ENCODE measurements around the gene ETHE1. TPM values are rescaled to one million over a fixed set of nuclear protein-coding genes. Genes with fewer than 3 reads are reported as not detected.

The ETHE1 gene
- total RNA-seq, 5 donors from 2014 or later (not counting 1 experiment from before 2014, with no cell fraction given) = 19.1 to 39.4 (median 34.7) TPM

GRCh38 chr19:43502419-43502976 is 24.5 kb downstream of the ETHE1 start:
- H3K4me3 Mint-ChIP-seq = peak overlapping the region; percentile 88 to 97 (median 90)
- peaks cover 7 to 9% of the 10 kb centered on the region in 2 donors for H3K36me3 ChIP-seq (ENCODE audit: control insufficient read depth in 2 of 2, extremely low read depth in 1 of 2, insufficient read depth in 1 of 2, low read length in 1 of 2)
- peaks cover 42 to 47% (median 47%) of the 10 kb centered on the region in 3 donors for H3K4me1 Mint-ChIP-seq
- peak overlapping the region; percentile 96 to 97 for H3K27ac Mint-ChIP-seq
- ATAC-seq (replicated peaks in 1 of 4) (no peak), DNase-seq (no peak)
- peak overlapping the region in 1 of 2 donors; percentile 2 for H3K4me3 ChIP-seq (ENCODE audit: control insufficient read depth in 1 of 2, extremely low read depth in 1 of 2, low read length in 1 of 2)
- peaks cover 19% of the 10 kb centered on the region for H3K36me3 Mint-ChIP-seq
- ChIA-PET CTCF (interaction anchor here (0.6 kb wide), 3 partner anchors 71 to 1008 kb away, joined by 3 to 8 read pairs (median 3); no protein-coding TSS in a partner anchor), POLR2A (interaction anchor here (0.6 kb wide), 3 partner anchors 10 to 82 kb away, joined by 3 to 6 read pairs (median 4); no protein-coding TSS in a partner anchor)
- no peaks in the 10 kb centered on the region for H3K9me3 Mint-ChIP-seq
- no peaks in the 10 kb centered on the region for H3K9me3 ChIP-seq
- no peak overlapping the region for H3K27ac ChIP-seq (ENCODE audit: low read length)
- H3K4me1 ChIP-seq (ENCODE audit: control insufficient read depth in 1 of 2, extremely low read depth in 1 of 2, insufficient read depth in 2 of 2, low read length in 2 of 2) = peaks cover 2 to 34% of the 10 kb centered on the region in 2 experiments
- 94% methylated on average over 12 of the region's 23 CpGs for WGBS (ENCODE audit: insufficient coverage)
- H3K27me3 ChIP-seq (replicated peaks in 1 of 2; ENCODE audit: control insufficient read depth in 2 of 2, extremely low read depth in 1 of 2, insufficient read depth in 2 of 2, low read length in 1 of 2) = no peaks in the 10 kb centered on the region
- H3K27me3 Mint-ChIP-seq = no peaks in the 10 kb centered on the region

DNA sequence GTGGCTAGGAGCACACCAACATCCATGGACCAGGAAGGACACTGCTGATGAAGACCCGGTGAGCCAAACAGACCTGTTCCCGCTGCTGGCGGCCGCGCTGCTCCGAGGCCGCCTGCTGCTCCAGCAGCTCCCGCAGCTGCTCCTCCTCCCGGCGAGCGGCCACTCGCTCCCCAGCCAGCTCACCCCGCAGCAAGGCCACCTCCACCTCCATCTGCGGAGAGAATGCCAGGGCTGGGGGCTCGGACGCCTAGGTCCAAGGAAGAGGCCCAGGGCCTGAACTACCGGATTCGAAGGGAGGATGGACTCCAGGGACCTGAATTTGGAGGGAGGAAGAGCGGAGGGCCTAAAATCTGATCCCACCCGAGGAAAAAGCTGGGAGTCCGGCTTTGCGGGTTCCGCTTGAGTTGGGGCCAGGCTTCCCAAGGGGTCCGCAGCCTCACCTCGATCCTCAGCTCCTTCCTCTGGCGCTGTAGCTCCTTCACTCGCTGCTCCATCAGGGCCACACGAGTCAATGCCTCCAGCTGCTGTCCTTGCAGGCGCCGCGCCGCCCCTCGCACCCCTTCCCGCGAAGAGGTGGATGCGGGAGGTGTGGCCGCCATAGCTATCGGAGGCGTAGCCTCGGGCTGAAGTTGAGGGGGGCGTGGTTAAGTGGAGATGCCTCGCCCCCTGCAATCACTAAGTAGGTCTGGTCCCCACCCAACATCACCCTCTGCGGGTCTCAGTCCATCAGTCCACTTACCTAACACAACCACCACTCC is 25.2 kb downstream of the ETHE1 start:
- Mint-ChIP-seq H3K27me3 (no peaks in the 10 kb centered on the region), H3K36me3 (peaks cover 22% of the 10 kb centered on the region), H3K9me3 (no peaks in the 10 kb centered on the region), H3K4me3 (peak overlapping the region in 1 of 3 donors; percentile 88), H3K27ac (peak overlapping the region in 1 of 2 donors; percentile 58), H3K4me1 (peaks cover 42 to 47% (median 47%) of the 10 kb centered on the region in 3 donors)
- no peak for ATAC-seq (replicated peaks in 1 of 4)
- no peaks in the 10 kb centered on the region for H3K9me3 ChIP-seq
- ChIA-PET POLR2A (interaction anchor here (0.6 to 0.8 kb wide), 6 partner anchors 10 to 82 kb away, joined by 3 to 6 read pairs (median 4); no protein-coding TSS in a partner anchor), CTCF (interaction anchor here (0.6 kb wide), 3 partner anchors 71 to 1008 kb away, joined by 3 to 8 read pairs (median 3); no protein-coding TSS in a partner anchor)
- 97% methylated on average over 23 of the region's 43 CpGs for WGBS (ENCODE audit: insufficient coverage)
- H3K4me3 ChIP-seq (ENCODE audit: control insufficient read depth in 1 of 2, extremely low read depth in 1 of 2, low read length in 1 of 2) = no peak overlapping the region
- H3K27ac ChIP-seq (ENCODE audit: low read length) = no peak overlapping the region
- H3K36me3 ChIP-seq (ENCODE audit: control insufficient read depth in 2 of 2, extremely low read depth in 1 of 2, insufficient read depth in 1 of 2, low read length in 1 of 2) = peaks cover 13 to 14% of the 10 kb centered on the region in 2 donors
- DNase-seq = no peak
- peaks cover 2 to 34% of the 10 kb centered on the region in 2 experiments for H3K4me1 ChIP-seq (ENCODE audit: control insufficient read depth in 1 of 2, extremely low read depth in 1 of 2, insufficient read depth in 2 of 2, low read length in 2 of 2)
- no peaks in the 10 kb centered on the region for H3K27me3 ChIP-seq (replicated peaks in 1 of 2; ENCODE audit: control insufficient read depth in 2 of 2, extremely low read depth in 1 of 2, insufficient read depth in 2 of 2, low read length in 1 of 2)

- peaks cover 21 to 37% of the 10 kb centered on the region in 2 donors for H3K36me3 ChIP-seq (ENCODE audit: control insufficient read depth in 2 of 2, extremely low read depth in 1 of 2, insufficient read depth in 1 of 2, low read length in 1 of 2)
- ChIA-PET POLR2A (interaction anchor here in 1 of 2 donors (0.5 kb wide), 1 partner anchor 64 kb away, joined by 5 read pairs; no protein-coding TSS in a partner anchor), CTCF (no interaction called here)
- 85% methylated on average over 3 of the region's 3 CpGs for WGBS (ENCODE audit: insufficient coverage)
- peaks cover 0 to 21% of the 10 kb centered on the region in 2 experiments for H3K4me1 ChIP-seq (ENCODE audit: control insufficient read depth in 1 of 2, extremely low read depth in 1 of 2, insufficient read depth in 2 of 2, low read length in 2 of 2)
- Mint-ChIP-seq H3K36me3 (peaks cover 33% of the 10 kb centered on the region), H3K4me1 (peaks cover 28 to 35% (median 30%) of the 10 kb centered on the region in 3 donors), H3K4me3 (no peak overlapping the region), H3K27me3 (no peaks in the 10 kb centered on the region), H3K9me3 (no peaks in the 10 kb centered on the region), H3K27ac (peak overlapping the region; percentile 13 to 34)
- no peaks in the 10 kb centered on the region for H3K27me3 ChIP-seq (replicated peaks in 1 of 2; ENCODE audit: control insufficient read depth in 2 of 2, extremely low read depth in 1 of 2, insufficient read depth in 2 of 2, low read length in 1 of 2)
- H3K27ac ChIP-seq (ENCODE audit: low read length) = no peak overlapping the region
- no peak overlapping the region for H3K4me3 ChIP-seq (ENCODE audit: control insufficient read depth in 1 of 2, extremely low read depth in 1 of 2, low read length in 1 of 2)
- no peak for DNase-seq
- no peak for ATAC-seq (replicated peaks in 1 of 4)
- no peaks in the 10 kb centered on the region for H3K9me3 ChIP-seq
These were observed 28.0 kb downstream of the ETHE1 start for GRCh38 chr19:43499042-43499441.

DNA sequence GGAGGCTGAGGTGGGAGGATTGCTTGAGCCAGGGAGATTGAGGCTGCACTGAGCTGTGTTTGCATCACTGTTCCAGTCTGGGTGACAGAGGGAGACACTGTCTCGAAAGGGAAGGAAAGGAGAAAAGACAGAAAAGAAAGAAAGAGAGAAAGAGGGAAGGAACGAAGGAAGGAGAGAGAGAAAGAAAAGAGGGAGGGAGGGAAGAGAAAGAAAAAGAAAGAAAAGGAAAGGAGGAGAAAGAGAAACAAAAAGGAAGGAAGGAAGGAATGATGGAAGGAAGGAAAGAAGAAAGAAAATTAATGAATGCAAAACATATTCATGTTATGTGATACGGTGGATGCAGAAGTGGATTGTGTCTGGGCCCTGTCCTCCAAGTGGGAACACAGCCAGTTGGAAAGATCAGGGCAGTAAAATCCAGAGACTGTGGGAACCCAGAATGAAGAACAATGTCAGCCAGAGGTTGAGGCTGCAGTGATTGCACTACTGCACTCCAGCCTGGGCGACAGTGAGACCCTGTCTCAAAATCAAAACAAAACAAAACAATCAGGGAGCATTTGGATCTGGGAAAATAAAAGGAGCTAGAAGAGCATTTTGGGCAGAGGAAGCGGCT is 28.7 kb downstream of the ETHE1 start:
- 91% methylated on average over 4 of the region's 5 CpGs for WGBS (ENCODE audit: insufficient coverage)
- peaks cover 21 to 38% of the 10 kb centered on the region in 2 donors for H3K36me3 ChIP-seq (ENCODE audit: control insufficient read depth in 2 of 2, extremely low read depth in 1 of 2, insufficient read depth in 1 of 2, low read length in 1 of 2)
- Mint-ChIP-seq H3K27me3 (no peaks in the 10 kb centered on the region), H3K4me3 (no peak overlapping the region), H3K36me3 (peaks cover 36% of the 10 kb centered on the region), H3K4me1 (peaks cover 24 to 30% (median 25%) of the 10 kb centered on the region in 3 donors), H3K27ac (peak overlapping the region in 1 of 2 donors; percentile 55), H3K9me3 (no peaks in the 10 kb centered on the region)
- ChIA-PET POLR2A (no interaction called here), CTCF (no interaction called here)
- H3K4me3 ChIP-seq (ENCODE audit: control insufficient read depth in 1 of 2, extremely low read depth in 1 of 2, low read length in 1 of 2) = no peak overlapping the region
- no peaks in the 10 kb centered on the region for H3K9me3 ChIP-seq
- no peak overlapping the region for H3K27ac ChIP-seq (ENCODE audit: low read length)
- DNase-seq = no peak
- peaks cover 0 to 16% of the 10 kb centered on the region in 2 experiments for H3K4me1 ChIP-seq (ENCODE audit: control insufficient read depth in 1 of 2, extremely low read depth in 1 of 2, insufficient read depth in 2 of 2, low read length in 2 of 2)
- H3K27me3 ChIP-seq (replicated peaks in 1 of 2; ENCODE audit: control insufficient read depth in 2 of 2, extremely low read depth in 1 of 2, insufficient read depth in 2 of 2, low read length in 1 of 2) = no peaks in the 10 kb centered on the region
- ATAC-seq (replicated peaks in 1 of 4) = no peak

- Mint-ChIP-seq H3K36me3 (peaks cover 37% of the 10 kb centered on the region), H3K9me3 (no peaks in the 10 kb centered on the region), H3K27ac (no peak overlapping the region), H3K4me3 (no peak overlapping the region), H3K4me1 (peaks cover 11 to 17% (median 13%) of the 10 kb centered on the region in 3 donors), H3K27me3 (no peaks in the 10 kb centered on the region)
- ATAC-seq (replicated peaks in 1 of 4) (no peak), DNase-seq (no peak)
- no peak overlapping the region for H3K27ac ChIP-seq (ENCODE audit: low read length)
- no peaks in the 10 kb centered on the region for H3K27me3 ChIP-seq (replicated peaks in 1 of 2; ENCODE audit: control insufficient read depth in 2 of 2, extremely low read depth in 1 of 2, insufficient read depth in 2 of 2, low read length in 1 of 2)
- ChIA-PET POLR2A (interaction anchor here in 1 of 2 donors (0.6 kb wide), 1 partner anchor 18 kb away, joined by 3 read pairs; no protein-coding TSS in a partner anchor), CTCF (interaction anchor here in 1 of 2 donors (0.9 to 1.5 kb wide), 2 partner anchors 33 to 50 kb away, joined by 3 to 4 read pairs; no protein-coding TSS in a partner anchor)
- 92% methylated on average over 2 of the region's 7 CpGs for WGBS (ENCODE audit: insufficient coverage)
- H3K4me3 ChIP-seq (ENCODE audit: control insufficient read depth in 1 of 2, extremely low read depth in 1 of 2, low read length in 1 of 2) = no peak overlapping the region
- peaks cover 0 to 3% of the 10 kb centered on the region in 2 experiments for H3K4me1 ChIP-seq (ENCODE audit: control insufficient read depth in 1 of 2, extremely low read depth in 1 of 2, insufficient read depth in 2 of 2, low read length in 2 of 2)
- peaks cover 21 to 40% of the 10 kb centered on the region in 2 donors for H3K36me3 ChIP-seq (ENCODE audit: control insufficient read depth in 2 of 2, extremely low read depth in 1 of 2, insufficient read depth in 1 of 2, low read length in 1 of 2)
- H3K9me3 ChIP-seq = no peaks in the 10 kb centered on the region
These were observed 30.0 kb downstream of the ETHE1 start for GRCh38 chr19:43496960-43497359.

- DNase-seq = no peak
- Histone ChIP-seq H3K9me3 (no peaks in the 10 kb centered on the region), H3K36me3 (ENCODE audit: control insufficient read depth in 2 of 2, extremely low read depth in 1 of 2, insufficient read depth in 1 of 2, low read length in 1 of 2) (peaks cover 17 to 45% of the 10 kb centered on the region in 2 donors), H3K4me1 (ENCODE audit: control insufficient read depth in 1 of 2, extremely low read depth in 1 of 2, insufficient read depth in 2 of 2, low read length in 2 of 2) (no peaks in the 10 kb centered on the region), H3K27me3 (replicated peaks in 1 of 2; ENCODE audit: control insufficient read depth in 2 of 2, extremely low read depth in 1 of 2, insufficient read depth in 2 of 2, low read length in 1 of 2) (no peaks in the 10 kb centered on the region), H3K27ac (ENCODE audit: low read length) (no peak overlapping the region), H3K4me3 (ENCODE audit: control insufficient read depth in 1 of 2, extremely low read depth in 1 of 2, low read length in 1 of 2) (no peak overlapping the region)
- WGBS (ENCODE audit: insufficient coverage) = 94% methylated on average over 6 of the region's 8 CpGs
- H3K9me3 Mint-ChIP-seq = no peaks in the 10 kb centered on the region
- peaks cover 32% of the 10 kb centered on the region for H3K36me3 Mint-ChIP-seq
- POLR2A ChIA-PET = no interaction called here
- H3K27me3 Mint-ChIP-seq = no peaks in the 10 kb centered on the region
- no peak overlapping the region for H3K27ac Mint-ChIP-seq
- CTCF ChIA-PET = interaction anchor here (0.7 to 1.7 kb wide), 3 partner anchors 12 to 48 kb away, joined by 3 to 4 read pairs (median 4); no protein-coding TSS in a partner anchor
- ATAC-seq (replicated peaks in 1 of 4) = no peak
- H3K4me3 Mint-ChIP-seq = no peak overlapping the region
- peaks cover 5 to 9% (median 7%) of the 10 kb centered on the region in 3 donors for H3K4me1 Mint-ChIP-seq
These were observed 31.9 kb downstream of the ETHE1 start for GRCh38 chr19:43495082-43495481.

All from T-cell (primary cell).